Stimulated activated CD8-positive, alpha-beta memory T cell treated with anti-CD3 and anti-CD28 coated beads, Interleukin-15, amount 100 ng/mL, for 48 hours (primary cell): ENCODE data around the gene GIMAP8.
"Not testable (repeated sequence)": the region's sequence is repeated elsewhere in the genome, so short reads cannot be mapped to it uniquely, and the experiment has no call there.

Experiments used
- DNase-seq, 2 donors: peaks; one replicate each; pipeline ENCODE4 v3.0.0-alpha.2; 2020; ENCODE audit warnings: low read depth in 2 of 2

GIMAP8 gene

GRCh38 chr7:150514748-150515222 is 64.4 kb downstream of the GIMAP8 start, which contains the start of gene GIMAP7:
GIMAP7 (plus strand) TSS chr7:150514872; CDS start chr7:150519975, 5,103 bp downstream.
- no peak for DNase-seq

DNA sequence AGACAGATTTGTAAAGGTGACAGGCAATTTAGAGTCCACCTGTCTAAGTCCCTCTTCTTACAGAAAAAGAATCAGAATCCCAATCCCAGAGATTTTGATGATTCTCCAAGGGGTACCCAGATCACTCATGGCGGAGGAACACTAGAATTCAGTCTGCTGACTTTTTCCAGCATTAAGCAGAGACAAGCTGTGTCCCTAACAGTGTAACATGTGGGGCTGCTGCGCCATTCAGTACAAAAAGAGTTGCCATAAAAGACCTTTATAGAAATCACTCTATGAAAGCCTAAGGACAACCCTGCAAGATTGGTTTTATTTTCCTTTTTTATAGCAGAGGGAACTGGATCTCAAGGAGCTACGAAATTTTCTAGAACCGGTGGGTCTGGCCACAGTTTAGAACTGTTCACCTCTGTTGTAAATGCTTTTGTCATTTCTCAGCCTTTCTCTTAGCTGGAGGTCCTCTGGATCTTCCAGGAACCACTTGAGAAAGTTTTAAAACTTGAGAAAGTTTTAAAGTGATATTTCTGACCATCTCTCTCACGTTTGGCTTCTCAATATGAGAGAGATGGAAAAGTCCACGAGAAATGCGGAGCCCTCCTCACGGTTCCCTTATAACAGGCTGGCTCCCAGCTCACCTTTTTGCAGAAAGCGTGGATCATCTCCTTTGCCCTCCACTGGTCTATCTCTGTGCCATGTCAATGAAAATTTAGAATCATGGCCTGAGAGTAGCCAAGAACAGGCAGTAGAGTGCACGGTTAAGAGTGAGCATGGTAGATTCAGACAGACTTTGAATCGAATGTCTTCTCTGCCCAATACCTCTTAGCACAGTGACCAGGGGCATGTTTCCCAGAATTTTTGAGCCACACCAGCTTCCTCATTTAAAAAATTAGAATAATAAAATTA is 65.1 kb downstream of the GIMAP8 start:
- no peak for DNase-seq

DNA sequence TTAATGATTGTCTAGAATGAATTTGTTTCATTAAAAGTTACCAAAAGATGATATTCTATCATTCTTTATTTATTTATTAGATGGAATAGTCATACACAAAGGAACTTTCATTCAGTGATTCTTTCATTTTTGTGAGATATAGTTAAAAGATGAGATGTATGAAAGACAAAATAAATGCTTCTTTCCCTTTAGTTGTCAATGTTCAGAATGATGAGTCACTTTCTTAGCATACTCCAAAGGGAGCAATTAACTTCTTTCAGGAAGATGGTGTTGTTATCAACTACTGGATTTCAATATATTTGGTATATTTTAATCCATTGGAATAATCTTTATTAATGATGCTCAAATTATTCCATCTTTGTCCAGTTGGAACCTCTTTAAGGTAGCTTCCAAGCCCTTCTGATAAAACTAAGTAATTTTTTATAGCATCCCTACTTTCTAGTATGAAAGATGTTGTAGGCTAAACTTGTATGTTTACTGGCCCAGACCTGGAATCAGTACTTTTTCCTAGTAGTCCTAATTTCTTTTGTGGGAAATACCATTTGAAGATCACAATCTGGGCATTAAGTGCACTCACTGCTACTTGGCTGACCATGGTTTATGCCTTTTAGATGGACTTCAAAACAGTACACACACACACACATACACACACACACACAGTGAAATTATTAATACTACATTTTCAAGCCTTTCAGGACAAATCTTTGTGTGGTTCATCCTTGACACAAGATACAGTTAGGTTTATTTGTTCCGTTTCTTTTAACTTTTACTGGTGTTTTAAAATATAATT is 66.7 kb downstream of the GIMAP8 start:
- DNase-seq = no peak

- no peak for DNase-seq
Observed at GRCh38 chr7:150519310-150519709, 68.9 kb downstream of the GIMAP8 start.

GRCh38 chr7:150520145-150520544 is 69.7 kb downstream of the GIMAP8 start:
- DNase-seq = peak in 1 of 2 donors; percentile 20

- not testable (repeated sequence) for DNase-seq
Observed at GRCh38 chr7:150522931-150523330, 72.5 kb downstream of the GIMAP8 start.

DNA sequence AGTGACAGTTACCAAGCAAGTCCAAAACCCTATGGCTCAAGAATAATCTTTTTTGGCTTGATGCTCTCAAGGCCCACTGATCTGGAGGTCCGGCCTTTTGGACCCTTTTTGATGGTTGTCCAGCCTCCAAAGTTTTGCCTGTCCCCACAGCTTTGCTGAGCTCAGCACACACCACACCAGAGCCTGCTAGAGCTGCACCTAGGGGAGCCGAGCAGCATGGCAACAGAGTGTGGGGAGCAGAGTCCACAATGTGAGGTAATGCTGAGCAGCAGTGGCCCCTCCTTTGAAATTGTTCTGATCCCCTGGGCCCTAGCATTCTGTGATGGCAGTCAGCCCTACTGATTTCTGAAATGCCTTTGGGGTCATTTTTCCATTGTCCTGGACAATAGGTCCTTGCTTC is 73.6 kb downstream of the GIMAP8 start:
- no peak for DNase-seq
